Kidney (tissue), 14 donors: ENCODE data around the gene FGD1. TPM values are rescaled to one million over a fixed set of nuclear protein-coding genes. Genes with fewer than 3 reads are reported as not detected.
"Not testable (repeated sequence)": the region's sequence is repeated elsewhere in the genome, so short reads cannot be mapped to it uniquely, and the experiment has no call there.

ENCODE experiments used
- DNase-seq, 5 donors: peaks; one replicate each; pipeline ENCODE4 v3.0.0-alpha.2; 2013 to 2020
- FAIRE-seq: peaks from 2 replicates; lab custom pipeline; 2012; peaks lifted over from hg19 to GRCh38; lab: Jason Lieb, UNC
- H3K27ac ChIP-seq, 2 donors: one replicate each; pipeline ENCODE4 v1.7.0; 2013; ENCODE audit warnings: low read depth in 2 of 2, low read length in 2 of 2, inconsistent platforms in 1 of 2
- H3K27me3 ChIP-seq: one replicate; pipeline ENCODE4 v1.7.1; 2013; ENCODE audit warnings: low read length, inconsistent platforms; ENCODE audit not compliant: control insufficient read depth, insufficient read depth
- H3K36me3 ChIP-seq, 3 donors: one replicate each; pipeline versions ENCODE4 v1.7.0 to v1.7.1; 2013; ENCODE audit warnings: low read length in 3 of 3, control low read depth in 1 of 3, inconsistent platforms in 1 of 3; ENCODE audit not compliant: insufficient read depth in 3 of 3, control insufficient read depth in 2 of 3
- H3K4me1 ChIP-seq, 3 donors: one replicate each; pipeline versions ENCODE4 v1.7.0 to v1.7.1; 2013; ENCODE audit warnings: low read length in 3 of 3, inconsistent platforms in 1 of 3, low read depth in 1 of 3; ENCODE audit not compliant: control insufficient read depth in 2 of 3, insufficient read depth in 2 of 3
- H3K4me3 ChIP-seq, 3 donors: one replicate each; pipeline versions ENCODE4 v1.7.0 to v1.8.1; 2013; ENCODE audit warnings: low read length in 3 of 3, control low read depth in 1 of 3, inconsistent platforms in 1 of 3
- H3K9ac ChIP-seq, 3 donors: one replicate each; pipeline versions ENCODE4 v1.7.0 to v1.7.1; 2013; ENCODE audit warnings: low read length in 3 of 3, control low read depth in 1 of 3, inconsistent platforms in 1 of 3
- H3K9me3 ChIP-seq, 3 donors: one replicate each; pipeline versions ENCODE4 v1.7.0 to v1.7.1; 2013; ENCODE audit warnings: low read length in 3 of 3, control low read depth in 1 of 3, inconsistent platforms in 1 of 3; ENCODE audit not compliant: control insufficient read depth in 2 of 3, insufficient read depth in 1 of 3
- CTCF ChIP-seq: IDR thresholded peaks from 3 replicates; pipeline ENCODE4 v1.5.1; 2012; ENCODE audit warnings: mild to moderate bottlenecking, moderate library complexity, borderline replicate concordance; ENCODE audit not compliant: insufficient read depth; ENCODE audit errors: extremely low read depth
- intact Hi-C: fragments of 100-400 bp; cut with DNase I; formaldehyde crosslinking; loops from one replicate; pipeline ENCODE4 v1.11.1; 2022
- polyA plus RNA-seq: library from polyadenylated mRNA; stranded (reverse); fragments of 350-450 nt; fragmentation: Illumina TruSeq; extraction: RNeasy Lipid Tissue Mini Kit (QIAGEN cat#74804); gene quantifications from one replicate; pipeline ENCODE4 v1.2.3, GENCODE V29; 2014; ENCODE audit warnings: low read depth, low replicate concordance; ENCODE audit not compliant: insufficient read depth
- total RNA-seq: library from RNA; stranded (reverse); fragmentation: NEBNext Ultra II Directional; extraction: Animal tissue kit (Norgen Biotek cat#: 25700); gene quantifications from one replicate; pipeline ENCODE4 v1.2.1, GENCODE V29; 2021
- donor health status: control.
- donor health status: control.
- donor health status: control.
- donor health status: control.
- donor health status: control.
- donor health status: DM: yes; HTN: yes; CAD: no.
- donor health status: Normal renal cell carcinoma (clear cell type).

FGD1 gene
- total and polyA plus RNA-seq, 2 donors from 2014 or later: 2.7 to 4.7 TPM

DNA sequence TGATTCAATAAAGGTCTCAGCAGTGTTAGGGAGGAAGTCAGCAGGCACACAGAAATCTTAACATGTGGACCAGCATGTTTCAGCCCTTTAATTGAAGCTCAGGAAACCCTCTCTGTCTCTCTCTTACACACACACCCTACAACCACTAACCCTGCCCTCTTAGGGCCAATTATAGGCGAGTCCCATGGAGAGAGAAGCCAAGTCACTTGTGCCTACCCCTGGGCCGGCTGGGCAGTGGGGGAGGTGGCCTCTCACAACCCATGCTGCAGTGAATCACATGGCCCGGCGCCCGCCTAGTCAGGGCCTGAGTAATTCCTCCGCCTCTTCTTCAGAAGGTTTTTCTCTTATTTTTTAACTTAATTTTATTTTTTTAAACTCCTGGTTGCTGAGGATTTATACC, 3.7 kb downstream of the FGD1 start:
- H3K4me1 ChIP-seq: peaks cover 0 to 5% (median 0%) of the 10 kb centered on the region in 3 donors
- intact Hi-C loops: no loop called here
- DNase-seq: peak in 1 of 5 donors; percentile 72
- no peak for TF ChIP-seq CTCF
- no peak overlapping the region for H3K9ac ChIP-seq
- no peak overlapping the region for H3K4me3 ChIP-seq
- H3K9me3 ChIP-seq: no peaks in the 10 kb centered on the region
- H3K36me3 ChIP-seq: no peaks in the 10 kb centered on the region
- no peak overlapping the region for H3K27ac ChIP-seq
- no peaks in the 10 kb centered on the region for H3K27me3 ChIP-seq
- no peak for FAIRE-seq

DNA sequence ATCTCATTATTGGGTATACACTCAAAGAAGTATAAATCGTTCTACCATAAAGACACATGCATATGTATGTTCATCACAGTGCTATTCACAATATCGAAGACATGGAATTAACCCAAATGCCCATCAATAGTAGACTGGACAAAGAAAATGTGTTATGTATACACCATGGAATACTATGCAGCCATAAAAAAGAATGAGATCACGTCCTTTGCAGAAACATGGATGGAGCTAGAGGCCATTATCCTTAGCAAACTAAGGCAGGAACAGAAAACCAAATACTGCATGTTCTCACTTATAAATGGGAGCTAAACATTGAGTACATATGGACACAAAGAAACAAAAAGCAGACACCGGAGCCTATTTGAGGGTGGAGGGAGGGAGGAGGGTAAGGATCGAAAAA, 6.2 kb downstream of the FGD1 start:
- FAIRE-seq, H3K27ac ChIP-seq, DNase-seq, intact Hi-C loops, H3K9me3 ChIP-seq, H3K36me3 ChIP-seq, H3K27me3 ChIP-seq, H3K9ac ChIP-seq, H3K4me3 ChIP-seq, H3K4me1 ChIP-seq: not testable (repeated sequence)

DNA sequence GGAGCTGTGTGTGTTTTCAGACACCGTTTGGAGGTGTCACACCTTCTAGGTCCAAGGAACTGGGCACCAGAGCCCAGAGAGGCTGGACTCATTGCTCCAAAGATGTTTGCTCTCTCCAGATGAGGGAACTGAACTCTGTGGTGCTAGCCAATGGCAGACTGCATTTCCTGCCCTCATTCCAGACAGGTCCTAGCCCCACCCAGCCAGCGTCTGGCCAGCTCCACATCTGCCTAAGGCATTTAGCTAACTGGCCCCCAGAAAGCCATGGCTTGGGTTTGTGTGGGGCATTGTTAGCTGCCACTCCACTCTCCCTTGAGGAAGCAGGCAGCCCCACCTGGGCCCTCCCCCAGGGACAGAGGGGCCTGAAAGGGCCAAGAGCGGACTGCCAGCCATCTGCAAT, 11.4 kb downstream of the FGD1 start:
- Histone ChIP-seq H3K9ac (no peak overlapping the region), H3K4me1 (peaks cover 0 to 6% (median 0%) of the 10 kb centered on the region in 3 donors), H3K36me3 (no peaks in the 10 kb centered on the region), H3K9me3 (no peaks in the 10 kb centered on the region), H3K27me3 (no peaks in the 10 kb centered on the region), H3K27ac (no peak overlapping the region), H3K4me3 (no peak overlapping the region)
- no peak for TF ChIP-seq CTCF
- DNase-seq: no peak
- FAIRE-seq: no peak
- intact Hi-C loops: no loop called here

DNA sequence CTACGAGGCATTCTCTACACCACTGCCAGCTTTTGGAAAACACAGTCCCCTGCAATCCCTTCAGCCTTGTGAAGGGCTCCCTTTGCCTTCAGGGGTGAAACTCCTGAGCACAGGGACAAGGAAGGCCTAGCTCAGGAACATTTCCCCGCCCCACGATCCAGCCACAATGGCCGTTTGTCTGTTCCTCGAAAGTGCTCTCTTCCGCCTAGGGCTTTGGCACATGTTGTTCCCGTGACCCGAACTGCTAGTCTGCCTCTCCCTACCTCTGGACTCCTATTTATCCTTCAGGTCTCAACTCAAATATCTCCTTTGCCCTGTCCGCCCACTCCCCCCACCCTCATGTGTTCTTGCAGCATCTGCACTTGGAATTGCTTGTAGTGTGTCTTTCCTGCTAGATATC, 12.1 kb downstream of the FGD1 start:
- Histone ChIP-seq H3K27ac (no peak overlapping the region), H3K4me1 (peaks cover 0 to 9% (median 6%) of the 10 kb centered on the region in 3 donors), H3K9me3 (no peaks in the 10 kb centered on the region), H3K27me3 (no peaks in the 10 kb centered on the region), H3K9ac (no peak overlapping the region), H3K36me3 (no peaks in the 10 kb centered on the region), H3K4me3 (no peak overlapping the region)
- no peak for DNase-seq
- FAIRE-seq: no peak
- intact Hi-C loops: no loop called here
- TF ChIP-seq CTCF: no peak
